ENCODE measurements around the gene SH3PXD2B.

GRCh38 chr5:172353271-172353812 lies 101.0 kb downstream of the SH3PXD2B start:
- no peak for TF ChIP-seq CTCF (conservative IDR thresholded peaks at IDR 0.05 in 1 of 2, IDR thresholded peaks at IDR 0.05 in 1 of 2; ENCODE audit: low read depth in 1 of 2, low read length in 2 of 2)
- no peak for TF ChIP-seq EZH2 (IDR thresholded peaks at IDR 0.05; ENCODE audit: low read length, missing control alignments)
